GM21381 (cell line): ENCODE data around the gene NKD1.

Experiments used
- ATAC-seq: cut with Tn5 transposase; IDR thresholded peaks from one replicate; pipeline ENCODE4 v1.9.1; 2021; ENCODE audit warnings: mild to moderate bottlenecking, moderate library complexity; ENCODE audit not compliant: unreplicated experiment

NKD1 gene

GRCh38 chr16:50622643-50623369, 74.6 kb downstream of the NKD1 start:
- no peak for ATAC-seq

DNA sequence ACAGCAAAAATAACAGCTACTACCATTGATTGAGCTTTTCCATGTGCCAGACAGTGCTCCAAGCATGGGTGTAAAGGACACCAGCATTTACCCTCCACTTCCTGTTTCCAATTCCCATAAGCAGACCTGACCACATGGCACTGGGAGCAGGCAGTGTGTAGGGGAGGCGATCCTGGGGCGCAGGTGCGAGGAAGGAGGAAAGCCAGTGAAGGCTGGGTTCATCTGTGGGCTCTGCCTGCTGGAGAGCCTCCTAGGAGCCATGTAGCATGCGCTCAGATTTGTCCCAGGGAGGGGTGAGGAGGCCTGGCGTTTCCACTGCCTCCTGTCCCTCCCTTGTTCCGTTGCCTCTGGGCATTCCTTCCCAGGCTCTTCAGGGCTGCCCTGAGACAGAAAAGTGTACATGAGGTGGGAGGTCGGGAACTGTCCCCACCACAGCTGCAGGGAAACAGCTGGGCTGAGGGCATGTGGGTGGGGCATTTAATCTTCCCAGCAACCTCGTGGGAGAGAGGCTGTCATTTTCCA, 76.3 kb downstream of the NKD1 start:
- no peak for ATAC-seq

- no peak for ATAC-seq
Measured at GRCh38 chr16:50625374-50625773, 77.2 kb downstream of the NKD1 start.

- ATAC-seq = no peak
Measured at GRCh38 chr16:50626868-50627267, 78.7 kb downstream of the NKD1 start.

GRCh38 chr16:50627419-50627818, 79.2 kb downstream of the NKD1 start:
- no peak for ATAC-seq

DNA sequence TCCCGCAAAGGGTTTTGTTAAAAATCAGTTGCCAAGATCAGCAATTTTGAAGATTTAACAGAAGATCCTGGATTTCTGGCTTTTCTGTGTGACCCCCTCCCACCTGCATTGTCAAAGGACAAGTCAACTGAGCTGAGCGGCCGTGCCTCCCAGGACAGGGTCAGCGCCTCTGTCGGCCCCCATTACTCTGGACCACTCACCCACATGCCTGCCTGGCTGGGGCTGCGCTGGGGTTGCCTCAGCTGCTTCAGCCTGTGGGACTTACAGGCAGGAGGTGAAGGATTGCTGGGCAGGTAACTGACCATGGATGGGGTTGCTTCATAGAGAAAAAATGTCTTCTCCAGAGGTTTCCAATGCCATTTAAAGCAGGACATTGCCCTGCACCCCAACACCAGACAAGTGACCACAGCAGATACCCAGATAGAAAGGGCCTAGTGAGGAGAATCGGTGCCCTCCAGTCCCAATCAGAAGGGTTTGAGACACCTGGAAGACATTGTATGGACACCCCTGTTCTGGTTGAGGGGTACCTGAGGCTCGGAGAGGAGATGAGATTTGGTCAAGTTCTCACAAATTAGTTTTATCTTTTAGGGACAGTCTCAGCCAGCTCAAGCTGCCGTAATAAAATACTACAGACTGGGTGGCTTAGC, 80.1 kb downstream of the NKD1 start:
- ATAC-seq = no peak

DNA sequence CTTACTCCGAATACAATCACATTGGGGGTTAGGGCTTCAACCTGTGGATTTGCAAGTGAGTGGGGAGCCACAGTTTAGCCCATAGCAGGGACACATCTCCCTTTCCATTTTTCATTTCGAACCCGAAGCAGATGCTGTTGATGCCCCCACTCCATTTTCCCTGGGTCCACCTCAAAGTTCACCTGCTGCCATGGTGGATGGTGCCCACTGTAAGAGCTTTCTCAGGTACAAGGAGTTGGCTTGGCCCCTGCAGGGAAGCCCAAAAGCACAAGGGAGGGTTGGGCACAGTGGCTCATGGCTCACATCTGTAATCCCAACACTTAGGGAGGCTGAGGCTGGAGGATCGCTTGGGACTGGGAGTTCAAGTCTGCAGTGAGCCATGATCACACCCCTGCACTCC, 81.1 kb downstream of the NKD1 start:
- no peak for ATAC-seq

DNA sequence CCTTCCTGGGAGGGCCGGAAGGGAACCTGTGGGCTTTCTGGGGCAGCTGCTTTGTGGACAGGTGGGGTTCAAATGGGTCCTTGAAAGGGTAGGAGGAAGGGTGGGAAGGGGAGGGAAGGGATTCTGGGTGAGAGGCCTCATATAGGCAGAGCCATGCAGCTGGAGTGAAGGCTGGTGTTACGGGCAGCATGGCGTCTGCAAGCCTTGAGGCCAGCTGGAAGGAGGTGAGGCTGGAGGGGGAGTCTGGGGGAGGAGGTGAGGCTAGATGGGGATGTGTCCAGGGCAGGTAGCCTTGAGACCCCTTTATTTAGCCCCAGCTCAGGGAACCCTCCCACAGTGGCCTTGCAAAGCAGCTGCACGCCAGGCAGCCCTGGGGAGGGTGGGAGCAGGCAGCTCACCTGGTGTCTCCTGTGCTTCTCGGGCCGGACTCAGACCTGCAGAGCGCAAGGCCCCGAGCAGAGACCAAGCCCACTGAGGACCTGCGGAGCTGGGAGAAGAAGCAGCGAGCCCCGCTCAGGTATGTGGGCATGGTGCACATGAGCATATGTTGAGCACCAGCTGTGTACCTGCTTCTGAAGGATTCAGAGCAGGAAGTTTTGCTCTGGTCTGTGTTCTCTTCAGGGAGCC, 82.3 kb downstream of the NKD1 start:
- ATAC-seq = no peak

DNA sequence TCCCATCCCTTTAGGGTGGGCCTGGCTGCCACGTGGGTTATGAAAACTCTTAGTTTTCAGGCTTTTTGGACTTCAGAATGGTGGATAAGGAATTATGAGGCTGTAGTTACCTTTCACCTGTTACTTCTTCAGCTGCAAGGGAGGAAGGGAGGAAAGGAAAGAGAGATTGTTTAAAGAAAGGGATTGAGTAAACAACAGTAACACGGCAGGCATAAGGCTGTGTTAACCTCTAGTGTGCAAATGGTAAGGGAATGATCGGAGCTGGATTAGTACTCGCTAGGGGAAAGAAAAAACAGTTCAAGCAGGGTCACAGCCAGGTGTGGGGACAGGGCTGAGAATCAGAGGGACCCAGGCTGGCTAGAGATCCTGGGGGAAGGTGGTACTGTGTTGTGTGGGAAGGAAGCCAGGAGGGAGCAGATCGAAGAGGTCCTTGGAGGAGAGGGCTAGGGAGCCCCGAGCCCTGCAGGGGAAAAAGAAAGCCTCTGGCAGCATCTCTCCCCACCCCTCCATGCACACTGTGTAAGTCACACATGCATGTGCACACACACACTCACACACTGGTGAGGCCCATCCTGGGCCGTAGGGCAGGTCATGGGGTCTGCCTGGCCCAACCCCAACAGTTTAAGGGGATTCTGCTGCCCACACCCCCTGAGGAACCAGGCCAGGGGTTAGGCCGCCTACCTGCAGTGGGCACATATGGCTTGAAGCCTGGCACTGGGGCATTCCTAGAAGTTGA, 83.2 kb downstream of the NKD1 start:
- ATAC-seq = no peak

DNA sequence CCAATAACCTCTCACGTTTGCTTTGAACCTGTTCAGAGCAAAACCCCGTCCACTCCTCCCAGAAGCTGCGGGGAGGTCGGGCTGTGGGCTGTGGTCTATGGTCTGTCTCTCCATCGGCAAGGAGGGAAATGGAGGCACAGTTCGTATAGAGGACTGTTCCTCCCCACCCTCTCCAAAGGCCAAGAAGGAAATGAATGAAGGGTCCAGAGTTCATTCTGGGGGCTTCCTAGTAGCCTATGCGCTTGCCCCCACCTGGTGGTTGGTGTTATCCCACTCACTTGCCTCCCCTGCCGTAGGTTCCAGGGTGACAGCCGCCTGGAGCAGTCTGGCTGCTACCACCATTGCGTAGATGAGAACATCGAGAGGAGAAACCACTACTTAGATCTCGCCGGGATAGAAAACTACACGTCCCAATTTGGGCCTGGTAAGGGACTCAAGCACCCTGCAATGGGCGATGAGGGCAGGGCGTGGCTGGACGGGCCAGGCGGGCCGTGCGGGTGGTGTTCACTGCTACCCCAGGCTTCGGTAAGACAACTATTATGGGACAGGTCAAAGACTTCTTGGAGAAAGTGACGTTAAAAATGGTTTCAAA, 83.9 kb downstream of the NKD1 start:
- no peak for ATAC-seq

- ATAC-seq = no peak
Measured at GRCh38 chr16:50632927-50633800, 85.0 kb downstream of the NKD1 start.

GRCh38 chr16:50634090-50634489, 85.9 kb downstream of the NKD1 start:
- ATAC-seq = no peak

GRCh38 chr16:50634947-50635346, 86.8 kb downstream of the NKD1 start:
- no peak for ATAC-seq

GRCh38 chr16:50635505-50636392, 87.6 kb downstream of the NKD1 start:
- ATAC-seq = no peak

- ATAC-seq = no peak
Measured at GRCh38 chr16:50636753-50637374, 88.7 kb downstream of the NKD1 start.

- no peak for ATAC-seq
Measured at GRCh38 chr16:50637716-50638602, 89.8 kb downstream of the NKD1 start.

DNA sequence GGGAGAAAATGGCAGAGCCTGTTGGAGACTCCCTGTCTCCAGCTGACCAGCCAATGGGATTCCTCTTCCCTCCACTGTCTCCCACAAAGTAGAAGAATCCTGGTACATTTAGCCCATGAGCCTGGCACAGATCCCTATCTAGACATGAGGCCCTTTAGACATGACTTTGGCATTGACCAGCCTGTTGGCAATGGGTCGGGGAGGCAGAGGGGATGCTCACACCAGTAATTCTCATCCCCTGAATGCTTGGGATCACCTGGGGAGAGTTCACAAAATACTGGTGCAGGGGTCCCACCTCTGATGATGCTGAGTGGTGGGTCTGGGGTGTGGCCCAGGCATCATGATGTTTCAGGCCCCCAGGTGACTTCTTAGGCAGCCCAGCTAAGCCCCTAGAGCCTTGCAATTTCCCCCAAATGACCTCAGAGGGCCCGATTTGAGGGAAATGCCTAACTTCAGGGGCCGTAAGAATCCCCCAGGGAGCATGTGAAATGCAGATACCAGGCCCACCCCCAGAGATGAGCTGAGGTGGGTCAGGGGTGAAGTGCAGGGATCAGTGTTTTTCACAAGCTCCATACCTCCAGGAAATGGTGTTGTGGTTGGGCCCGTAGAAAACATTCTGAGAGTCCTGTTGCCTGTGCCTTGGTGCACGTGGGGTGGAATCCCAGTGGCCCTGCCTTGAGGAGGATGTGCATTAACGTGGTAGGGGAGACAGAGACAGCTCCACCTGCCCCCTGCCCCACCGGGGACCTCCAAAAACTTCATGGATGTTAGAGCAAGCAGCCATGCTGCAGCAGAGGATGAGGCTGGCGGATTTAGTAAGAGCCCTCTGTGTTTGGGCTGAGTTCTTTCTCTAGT, 90.8 kb downstream of the NKD1 start:
- ATAC-seq = no peak
